Fibroblast of lung (primary cell): Measurements from ENCODE around the gene SLC27A3.
A peak's percentile ranks its signal among the peaks of the same experiment; 100 is the strongest.

Experiments
- EZH2 ChIP-seq: IDR thresholded peaks from 2 replicates; pipeline ENCODE4 v1.5.1; 2012; ENCODE audit warnings: low read length, control low read depth, mild to moderate bottlenecking; ENCODE audit errors: missing control alignments
- TF ChIP-seq, protein P1 (sequence below), 2 donors: IDR thresholded peaks in 1 of 2; conservative IDR thresholded peaks in 1 of 2; 1 replicate in 1 of 2; 2 replicates in 1 of 2; pipeline ENCODE4 v1.5.1; 2011 to 2012; ENCODE audit warnings: low read length in 2 of 2, control low read depth in 1 of 2, inconsistent platforms in 1 of 2, low read depth in 1 of 2, mild to moderate bottlenecking in 1 of 2

DNA sequence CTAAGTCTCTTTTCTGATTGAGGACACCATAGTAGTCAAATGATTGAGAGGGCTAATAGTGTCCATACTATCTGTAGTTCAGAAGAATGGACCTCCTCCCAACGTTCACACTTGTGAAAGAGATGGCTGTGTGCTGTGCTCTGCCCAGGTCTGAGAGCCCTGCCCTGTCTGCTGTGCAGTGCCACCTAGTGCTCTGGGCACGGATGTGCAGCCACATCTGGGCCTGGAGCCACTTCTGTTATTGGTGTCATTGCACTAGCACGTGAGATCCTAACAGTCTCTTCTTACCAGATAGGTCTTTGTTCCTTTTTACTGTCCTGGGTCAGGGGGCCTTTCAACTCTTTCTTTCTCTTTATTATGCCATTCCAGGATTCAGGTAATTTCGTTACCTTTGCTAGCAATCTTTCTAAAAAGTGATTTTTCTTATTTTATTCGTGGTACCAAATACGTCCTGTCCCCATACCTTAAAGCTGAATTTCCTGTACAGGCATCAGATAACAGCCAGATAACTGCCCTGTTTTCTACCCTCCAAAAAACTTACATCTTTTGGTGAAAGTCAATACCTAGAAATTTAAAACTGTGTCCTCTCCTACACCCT is 25.7 kb upstream of the SLC27A3 start:
- TF ChIP-seq, protein P1, sequence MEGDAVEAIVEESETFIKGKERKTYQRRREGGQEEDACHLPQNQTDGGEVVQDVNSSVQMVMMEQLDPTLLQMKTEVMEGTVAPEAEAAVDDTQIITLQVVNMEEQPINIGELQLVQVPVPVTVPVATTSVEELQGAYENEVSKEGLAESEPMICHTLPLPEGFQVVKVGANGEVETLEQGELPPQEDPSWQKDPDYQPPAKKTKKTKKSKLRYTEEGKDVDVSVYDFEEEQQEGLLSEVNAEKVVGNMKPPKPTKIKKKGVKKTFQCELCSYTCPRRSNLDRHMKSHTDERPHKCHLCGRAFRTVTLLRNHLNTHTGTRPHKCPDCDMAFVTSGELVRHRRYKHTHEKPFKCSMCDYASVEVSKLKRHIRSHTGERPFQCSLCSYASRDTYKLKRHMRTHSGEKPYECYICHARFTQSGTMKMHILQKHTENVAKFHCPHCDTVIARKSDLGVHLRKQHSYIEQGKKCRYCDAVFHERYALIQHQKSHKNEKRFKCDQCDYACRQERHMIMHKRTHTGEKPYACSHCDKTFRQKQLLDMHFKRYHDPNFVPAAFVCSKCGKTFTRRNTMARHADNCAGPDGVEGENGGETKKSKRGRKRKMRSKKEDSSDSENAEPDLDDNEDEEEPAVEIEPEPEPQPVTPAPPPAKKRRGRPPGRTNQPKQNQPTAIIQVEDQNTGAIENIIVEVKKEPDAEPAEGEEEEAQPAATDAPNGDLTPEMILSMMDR (conservative IDR thresholded peaks at IDR 0.05 in 1 of 2, IDR thresholded peaks at IDR 0.05 in 1 of 2; ENCODE audit: low read depth in 1 of 2, low read length in 2 of 2), result peak; percentile 93 to 97
- TF ChIP-seq EZH2, result no peak
